B cell (primary cell): Measurements from ENCODE around the gene ZNHIT1. TPM values are rescaled to one million over a fixed set of nuclear protein-coding genes. Genes with fewer than 3 reads are reported as not detected.

Experiments used
- ATAC-seq: fragments of 200-7000 bp; cut with Tn5 transposase; one replicate; pipeline ENCODE4 v1.10.0; 2021; ENCODE audit warnings: low read depth, mild to moderate bottlenecking, moderate number of reproducible peaks, moderate library complexity
- CTCF ChIA-PET: fragments of 350-600 bp; sonication (Branson Sonifier 250); formaldehyde crosslinking; loops from one replicate; lab custom pipeline; 2021; ENCODE audit warnings: antibody characterized with exemption, inconsistent platforms; lab: Charles Lee
- POLR2A ChIA-PET: fragments of 350-600 bp; sonication (Branson Sonifier 250); formaldehyde crosslinking; loops from one replicate; lab custom pipeline; 2021; ENCODE audit warnings: antibody characterized with exemption; lab: Charles Lee
- DNase-seq: peaks from one replicate; pipeline ENCODE4 v3.0.0; 2013
- H2AFZ ChIP-seq: 2 replicates; pipeline ENCODE4 v1.6.1; 2012; ENCODE audit warnings: mild to moderate bottlenecking, low read depth, low read length; ENCODE audit not compliant: insufficient read depth, poor library complexity, severe bottlenecking
- H3K27ac ChIP-seq, 2 donors: 1 replicate in 1 of 2; 2 replicates in 1 of 2; pipeline ENCODE4 v1.5.1; 2012 to 2013; ENCODE audit warnings: low read length in 2 of 2, mild to moderate bottlenecking in 2 of 2, moderate library complexity in 1 of 2
- H3K27me3 ChIP-seq, 4 experiments: fragments of 200-600 bp in 1 of 4; sonication (generic) in 1 of 4; replicated peaks in 1 of 4; 1 replicate in 2 of 4; 2 replicates in 2 of 4; pipeline versions ENCODE4 v1.6.1 to v1.7.0; 2013 to 2016; ENCODE audit warnings: low read length in 3 of 4, mild to moderate bottlenecking in 2 of 4, mixed read lengths in 1 of 4, moderate library complexity in 1 of 4; ENCODE audit not compliant: insufficient read depth in 4 of 4, control insufficient read depth in 3 of 4; ENCODE audit errors: control extremely low read depth in 1 of 4
- H3K36me3 ChIP-seq, 2 experiments: replicated peaks in 1 of 2; 1 replicate in 1 of 2; 2 replicates in 1 of 2; pipeline versions ENCODE4 v1.6.1 to v1.7.1; 2013; ENCODE audit warnings: low read length in 1 of 2; ENCODE audit not compliant: insufficient read depth in 2 of 2, control insufficient read depth in 1 of 2; ENCODE audit errors: control extremely low read depth in 1 of 2, extremely low read depth in 1 of 2
- H3K4me1 ChIP-seq, 2 donors: fragments of 200-600 bp in 1 of 2; sonication (generic) in 1 of 2; 1 replicate in 1 of 2; 2 replicates in 1 of 2; pipeline versions ENCODE4 v1.5.1 to v1.6.1; 2013 to 2017; ENCODE audit warnings: low read length in 2 of 2; ENCODE audit not compliant: control insufficient read depth in 2 of 2, insufficient read depth in 2 of 2
- H3K4me2 ChIP-seq: replicated peaks from 2 replicates; pipeline ENCODE3; 2012; ENCODE audit warnings: mild to moderate bottlenecking, low read depth, low read length; ENCODE audit not compliant: poor library complexity, severe bottlenecking
- H3K4me3 ChIP-seq, 5 experiments: fragments of 200-600 bp in 1 of 5; sonication (generic) in 1 of 5; 1 replicate in 3 of 5; 2 replicates in 2 of 5; pipeline versions ENCODE4 v1.5.1 to v1.7.0; 2011 to 2016; ENCODE audit warnings: low read length in 4 of 5, mild to moderate bottlenecking in 4 of 5, low read depth in 2 of 5, control low read depth in 1 of 5, moderate library complexity in 1 of 5; ENCODE audit not compliant: insufficient read depth in 1 of 5; ENCODE audit errors: control extremely low read depth in 1 of 5, extremely low read depth in 1 of 5
- H3K79me2 ChIP-seq: fragments of 200-600 bp; sonication (generic); one replicate; pipeline ENCODE4 v1.6.0; 2016; ENCODE audit warnings: low read length; ENCODE audit not compliant: control insufficient read depth, insufficient read depth
- H3K9ac ChIP-seq: fragments of 200-600 bp; sonication (generic); 2 replicates; pipeline ENCODE4 v1.6.1; 2017; ENCODE audit warnings: mild to moderate bottlenecking, low read length, moderate library complexity
- H3K9me3 ChIP-seq, 3 donors: one replicate each; pipeline versions ENCODE4 v1.6.1 to v1.7.1; 2013; ENCODE audit warnings: low read length in 2 of 3; ENCODE audit not compliant: control insufficient read depth in 2 of 3, insufficient read depth in 1 of 3; ENCODE audit errors: control extremely low read depth in 1 of 3
- H4K20me1 ChIP-seq: 2 replicates; pipeline ENCODE4 v1.6.0; 2012; ENCODE audit warnings: mild to moderate bottlenecking, low read length; ENCODE audit not compliant: insufficient read depth, control insufficient read depth, poor library complexity, severe bottlenecking
- H3K27ac Mint-ChIP-seq: one replicate; pipeline ENCODE4 v1.8.0; 2021; ENCODE audit warnings: mixed read lengths
- H3K27me3 Mint-ChIP-seq: one replicate; pipeline ENCODE4 v1.8.0; 2021; ENCODE audit warnings: mixed read lengths
- H3K4me1 Mint-ChIP-seq: one replicate; pipeline ENCODE4 v1.8.0; 2021; ENCODE audit warnings: mixed read lengths
- H3K4me3 Mint-ChIP-seq: one replicate; pipeline ENCODE4 v1.8.0; 2021; ENCODE audit warnings: mixed read lengths
- H3K9me3 Mint-ChIP-seq: one replicate; pipeline ENCODE4 v1.8.0; 2022; ENCODE audit warnings: mixed read lengths; ENCODE audit not compliant: insufficient read depth
- CTCF ChIP-seq: fragments of 200-600 bp; IDR thresholded peaks from one replicate; pipeline ENCODE4 v1.8.0; 2022; ENCODE audit warnings: antibody characterized with exemption, mild to moderate bottlenecking
- EZH2 ChIP-seq: IDR thresholded peaks from 2 replicates; pipeline ENCODE4 v1.6.1; 2012; ENCODE audit warnings: borderline replicate concordance, low read depth, mild to moderate bottlenecking, moderate library complexity, low read length; ENCODE audit not compliant: insufficient read depth, poor library complexity, severe bottlenecking
- WGBS: methylation state at CpG from one replicate; pipeline ENCODE4 v1.1.5; 2013; ENCODE audit warnings: missing lambda C conversion rate; ENCODE audit not compliant: insufficient coverage; 5-methylcytosine and 5-hydroxymethylcytosine counted together
- intact Hi-C: fragments of 100-400 bp; cut with micrococcal nuclease; formaldehyde crosslinking; loops from one replicate; pipeline ENCODE4 v1.10.0; 2022
- polyA plus RNA-seq: library from polyadenylated mRNA; depleted of rRNA; stranded (reverse); fragments of >200 nt; gene quantifications from 2 replicates; pipeline ENCODE4 v1.2.3, GENCODE V29; 2012
- total RNA-seq, 2 donors: library from RNA; stranded (reverse); fragments of 120-200 nt in 1 of 2; gene quantifications; 1 replicate in 1 of 2; 2 replicates in 1 of 2; pipeline versions ENCODE4 v1.2.3 to v1.2.4, GENCODE V29; 2013 to 2022

The ZNHIT1 gene
- total and polyA plus RNA-seq, 2 donors (not counting 1 experiment from before 2014, with no cell fraction given), result 28.5 to 37.3 TPM

GRCh38 chr7:101172005-101172853 lies 45.7 kb upstream of the ZNHIT1 start:
- H3K9me3 Mint-ChIP-seq, result no peaks in the 10 kb centered on the region
- H3K9ac ChIP-seq, result no peak overlapping the region
- H3K4me1 Mint-ChIP-seq, result peaks cover 46% of the 10 kb centered on the region
- no peak for TF ChIP-seq CTCF
- TF ChIP-seq EZH2, result no peak
- intact Hi-C loops, result no loop called here
- no peak overlapping the region for H2AFZ ChIP-seq
- ChIA-PET CTCF (interaction anchor here (2.7 kb wide), 2 partner anchors 20 to 29 kb away, joined by 12 to 23 read pairs; no protein-coding TSS in a partner anchor), POLR2A (interaction anchor here (0.6 kb wide), 1 partner anchor 134 kb away, joined by 4 read pairs; no protein-coding TSS in a partner anchor)
- peaks cover 82% of the 10 kb centered on the region for H3K27me3 Mint-ChIP-seq
- H3K36me3 ChIP-seq, result no peaks in the 10 kb centered on the region
- peak overlapping the region in 1 of 5 experiments; percentile 15 for H3K4me3 ChIP-seq
- H3K9me3 ChIP-seq, result peaks cover 0 to 51% (median 1%) of the 10 kb centered on the region in 3 donors
- DNase-seq (peak; percentile 81), ATAC-seq (peak; percentile 41)
- H3K27me3 ChIP-seq, result peaks cover 0 to 100% (median 85%) of the 10 kb centered on the region in 4 experiments
- WGBS, result 7% methylated on average over 77 of the region's 79 CpGs
- H3K79me2 ChIP-seq, result no peaks in the 10 kb centered on the region
- H3K27ac Mint-ChIP-seq, result peak overlapping the region; percentile 50
- H3K27ac ChIP-seq, result no peak overlapping the region
- peaks cover 53 to 65% of the 10 kb centered on the region in 2 donors for H3K4me1 ChIP-seq
- peaks cover 3% of the 10 kb centered on the region for H4K20me1 ChIP-seq
- H3K4me3 Mint-ChIP-seq, result peak overlapping the region; percentile 64
- peak overlapping the region; percentile 56 for H3K4me2 ChIP-seq
